Stimulated activated CD8-positive, alpha-beta memory T cell treated with anti-CD3 and anti-CD28 coated beads, Interleukin-7, amount 100 ng/mL, for 24 hours (primary cell): Measurements from ENCODE around the gene CDK2.
"Not testable (repeated sequence)": the region's sequence is repeated elsewhere in the genome, so short reads cannot be mapped to it uniquely, and the experiment has no call there.

Source experiments
- DNase-seq: peaks from one replicate; pipeline ENCODE4 v3.0.0-alpha.2; 2020; ENCODE audit warnings: low read depth

Gene CDK2

GRCh38 chr12:55966408-55967281 lies at the start of gene CDK2:
Gene CDK2 (plus strand): TSS chr12:55966830. CDS start chr12:55967009, 179 bp downstream.
- peak; percentile 89 for DNase-seq

DNA sequence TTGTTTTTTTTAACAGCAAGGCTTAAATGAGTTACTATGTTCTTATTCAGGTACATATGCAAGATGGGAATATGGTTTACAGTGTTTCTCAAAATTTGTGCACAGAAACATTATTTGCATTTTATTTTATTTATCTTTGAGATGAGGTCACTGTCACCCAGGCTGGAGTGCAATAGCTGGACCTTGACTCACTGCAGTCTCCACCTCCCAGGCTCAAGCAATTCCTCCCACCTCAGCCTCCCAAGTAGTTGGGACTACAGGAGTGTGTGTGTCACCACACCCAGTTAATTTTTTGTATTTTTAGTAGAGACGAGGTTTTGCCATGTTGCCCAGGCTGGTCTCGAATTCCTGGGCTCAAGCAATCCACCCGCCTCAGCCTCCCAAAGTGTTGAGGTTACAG lies 47.6 kb upstream of the CDK2 start:
- DNase-seq, result not testable (repeated sequence)

- no peak for DNase-seq
These were observed 44.5 kb upstream of the CDK2 start for GRCh38 chr12:55922126-55922525.

GRCh38 chr12:55923648-55924047 lies 43.0 kb upstream of the CDK2 start:
- not testable (repeated sequence) for DNase-seq

DNA sequence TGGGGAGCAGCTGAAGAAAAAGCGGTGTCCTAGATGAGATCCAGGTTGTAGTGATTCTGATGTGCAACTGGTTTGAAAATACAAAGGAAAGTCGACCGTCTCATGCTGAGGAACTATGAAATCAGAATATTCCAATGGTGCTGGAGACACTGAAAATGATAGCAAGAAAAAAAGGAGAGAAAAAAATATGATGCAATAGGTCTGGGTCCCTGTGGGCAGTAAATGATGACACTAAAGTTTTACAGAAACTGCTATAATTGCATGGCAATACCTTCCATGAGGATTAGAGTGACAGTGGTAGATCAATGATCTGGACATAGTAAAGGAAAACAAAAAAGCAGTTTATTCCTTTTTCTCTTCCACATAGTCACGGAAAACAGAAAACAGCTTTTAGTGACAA lies 41.3 kb upstream of the CDK2 start:
- DNase-seq, result no peak

- DNase-seq, result no peak
These were observed 40.5 kb upstream of the CDK2 start for GRCh38 chr12:55925870-55926737.

GRCh38 chr12:55926738-55927587 lies 39.7 kb upstream of the CDK2 start:
- peak; percentile 86 for DNase-seq

DNA sequence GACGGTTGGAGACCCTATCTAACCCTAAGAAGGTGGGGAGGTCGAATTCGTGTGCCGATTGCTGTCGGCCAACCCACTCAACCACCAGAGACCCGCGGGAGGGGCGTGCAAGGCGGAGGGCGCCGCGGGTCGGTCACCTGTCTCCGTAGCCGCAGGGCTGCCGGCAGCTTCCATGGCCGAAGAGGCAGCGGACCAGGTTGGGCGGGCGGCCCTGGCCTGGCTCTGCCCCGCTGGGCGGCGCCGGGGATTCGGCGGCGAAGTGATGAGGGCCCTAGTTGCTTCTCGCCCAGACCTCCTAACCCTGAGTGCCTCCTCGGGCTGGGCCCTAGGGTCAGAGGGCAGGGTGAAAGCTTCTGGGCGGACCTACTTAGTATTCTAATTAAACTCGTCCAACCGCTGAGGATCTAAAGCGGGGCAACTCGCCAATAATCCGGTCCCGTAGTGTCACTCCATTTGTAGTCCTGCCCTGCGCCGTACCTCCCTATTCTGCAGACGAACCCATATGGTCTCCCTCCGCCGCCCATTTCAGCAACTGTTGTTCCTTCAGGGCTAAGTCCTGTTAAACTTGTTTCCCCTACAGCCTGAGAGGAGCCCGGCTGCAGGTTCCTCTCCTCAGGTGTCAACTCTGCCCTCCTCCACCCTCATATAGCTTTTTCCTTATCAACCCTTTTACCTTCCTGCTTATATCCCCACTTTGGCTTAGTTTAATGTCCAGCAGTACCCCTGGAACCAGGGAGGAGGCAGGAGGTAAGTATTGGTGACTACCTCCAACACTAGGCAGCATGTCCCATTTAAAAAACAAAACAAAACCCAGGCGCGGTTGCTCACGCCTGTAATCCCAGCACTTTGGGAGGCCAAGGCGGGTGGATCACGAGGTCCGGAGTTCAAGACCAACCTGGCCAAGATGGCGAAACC lies 38.8 kb upstream of the CDK2 start, which contains the start of gene PYM1:
Gene PYM1, minus strand, starts transcription at position 307 of the 915 bp plus-strand sequence. Its CDS starts 133 bp downstream, at position 174.
- DNase-seq, result peak; percentile 45

DNA sequence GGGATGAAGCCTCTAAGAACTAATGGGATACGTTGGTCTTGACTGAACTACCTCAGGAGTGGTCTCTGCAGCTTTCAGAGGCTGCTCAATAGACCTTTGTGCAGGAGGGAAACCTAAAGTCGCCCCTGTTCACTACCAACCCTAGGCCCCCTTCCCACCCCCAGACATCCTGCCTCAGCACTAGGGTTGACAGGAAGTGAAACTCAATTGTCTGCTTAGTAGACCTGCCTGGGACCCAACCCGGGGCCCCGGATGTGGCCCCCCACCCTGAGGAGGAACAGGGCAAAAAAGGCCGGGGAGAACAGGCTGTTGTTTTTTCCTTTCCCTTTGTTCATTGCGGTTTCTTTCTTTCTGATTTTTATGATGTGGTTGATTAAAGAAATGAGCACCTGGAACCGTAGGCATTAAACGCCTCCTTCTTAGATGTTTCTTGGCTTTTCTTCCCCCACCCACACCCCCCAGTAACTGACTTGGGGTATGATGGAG lies 37.3 kb upstream of the CDK2 start:
- peak; percentile 58 for DNase-seq

DNA sequence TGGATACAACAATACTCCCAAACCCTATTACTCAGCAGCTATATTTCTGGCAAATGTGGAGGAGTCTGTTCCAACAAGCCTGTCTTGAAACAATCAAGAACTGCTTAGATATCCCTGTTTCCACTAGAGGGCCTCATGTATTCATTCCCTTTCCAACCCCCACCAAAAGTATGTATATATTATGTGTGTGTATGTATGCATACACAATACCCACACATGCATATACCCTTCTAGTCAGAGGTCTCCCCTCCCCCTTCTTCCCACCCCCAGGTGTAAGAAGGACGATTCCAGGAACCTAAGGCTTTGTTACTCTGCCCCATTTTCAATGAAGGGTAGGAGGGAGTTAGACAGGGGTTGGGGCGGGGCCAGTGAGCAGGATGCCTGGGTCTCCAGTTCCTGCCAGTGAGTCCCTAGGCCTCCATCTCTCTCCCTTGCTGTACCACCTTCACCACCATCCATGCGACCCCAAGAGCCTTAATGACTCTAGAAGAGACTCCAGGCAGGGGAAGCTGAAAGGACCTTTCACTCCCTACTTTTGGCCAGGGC lies 35.8 kb upstream of the CDK2 start, which contains the start of gene DGKA:
Gene DGKA, plus strand, starts transcription at position 392 of the 546 bp plus-strand sequence. CDS start 5,342 bp downstream, outside the sequence.
- peak; percentile 61 for DNase-seq

GRCh38 chr12:55931317-55931779 lies 35.3 kb upstream of the CDK2 start:
- no peak for DNase-seq

DNA sequence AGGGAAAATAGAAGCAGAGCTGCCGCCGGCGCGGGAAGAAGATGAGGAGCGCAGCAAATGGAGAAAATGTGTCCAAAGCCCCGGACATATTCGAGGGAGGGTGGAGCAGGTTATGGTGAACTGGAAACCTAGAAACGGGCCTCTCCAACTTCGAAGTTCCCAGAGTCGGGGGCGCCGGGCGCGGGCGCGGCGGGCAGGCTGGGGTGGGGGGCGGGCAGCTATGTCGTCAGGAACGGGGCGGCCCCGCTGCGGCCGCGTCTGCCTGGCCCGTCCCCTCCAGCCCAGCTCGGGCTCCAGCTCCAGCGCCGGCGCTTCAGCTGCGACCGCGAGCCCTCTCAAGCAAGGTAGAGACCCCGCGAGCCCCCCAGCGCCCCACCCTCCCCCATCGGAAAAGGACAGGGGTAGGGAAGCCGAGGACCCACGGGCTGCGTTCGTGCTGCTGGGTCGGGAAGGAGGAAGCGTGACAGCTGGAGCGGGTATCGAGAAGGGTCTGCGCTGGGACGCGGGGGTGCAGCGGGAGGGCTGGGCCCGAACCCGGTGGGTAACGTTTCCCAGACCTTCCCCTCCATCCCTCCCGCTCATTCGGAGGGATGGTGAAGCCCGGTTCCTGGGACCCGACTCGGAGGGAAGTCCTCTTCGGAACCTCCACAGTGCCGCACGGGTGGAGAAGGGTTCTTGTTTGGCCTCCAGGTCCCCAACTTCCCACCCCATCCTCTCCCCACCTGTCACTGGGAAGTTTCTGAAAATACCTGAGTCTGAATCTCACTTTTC lies 34.7 kb upstream of the CDK2 start:
- no peak for DNase-seq

DNA sequence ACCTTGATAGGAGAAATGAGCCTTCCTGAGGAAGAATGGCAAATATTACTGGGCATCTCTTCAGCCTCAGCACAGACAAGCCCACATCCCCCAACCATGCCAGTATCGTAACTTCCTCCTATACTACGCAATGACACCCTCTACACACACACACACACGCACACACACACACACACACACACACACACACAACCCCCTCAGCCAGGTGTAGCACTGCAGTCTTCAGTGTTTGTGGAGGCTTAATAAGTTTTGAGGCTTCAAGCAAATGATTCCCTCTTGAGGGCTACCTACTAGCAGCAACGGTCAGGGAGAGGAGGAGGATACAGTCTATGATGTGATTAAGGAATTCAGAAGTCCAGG lies 34.1 kb upstream of the CDK2 start:
- no peak for DNase-seq

DNA sequence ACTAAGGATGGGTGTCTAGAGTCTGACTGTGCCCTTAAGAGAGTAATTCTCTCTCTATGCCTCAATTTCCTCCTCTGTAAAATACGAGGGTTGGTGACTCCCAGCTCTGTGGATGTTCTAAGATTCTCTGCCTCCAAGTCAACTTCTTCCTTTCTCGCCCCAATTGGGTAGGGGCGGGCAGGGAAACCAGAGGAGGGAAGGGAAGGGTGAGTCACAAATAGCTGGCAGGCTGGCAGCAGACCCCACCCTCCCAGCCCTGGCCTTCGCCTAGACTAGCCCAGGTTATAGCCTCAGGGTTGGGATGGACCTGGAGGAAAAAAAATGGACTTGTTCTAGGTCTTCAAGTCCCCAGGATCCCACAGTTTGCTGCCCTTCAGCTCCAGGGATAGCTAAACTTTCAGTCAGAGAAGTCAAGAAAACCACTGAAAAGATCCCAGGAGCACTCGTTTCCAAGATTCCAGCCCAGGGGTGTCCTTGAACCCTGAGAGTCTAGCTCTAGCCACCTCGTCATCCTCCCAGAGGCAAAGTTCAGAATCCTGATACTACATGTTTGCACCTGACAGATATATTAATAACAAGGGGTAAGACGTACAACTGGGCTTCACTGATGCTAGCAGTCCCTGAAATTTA lies 33.3 kb upstream of the CDK2 start:
- no peak for DNase-seq

- no peak for DNase-seq
These were observed 32.6 kb upstream of the CDK2 start for GRCh38 chr12:55933799-55934742.

GRCh38 chr12:55934773-55935172 lies 31.9 kb upstream of the CDK2 start:
- no peak for DNase-seq

DNA sequence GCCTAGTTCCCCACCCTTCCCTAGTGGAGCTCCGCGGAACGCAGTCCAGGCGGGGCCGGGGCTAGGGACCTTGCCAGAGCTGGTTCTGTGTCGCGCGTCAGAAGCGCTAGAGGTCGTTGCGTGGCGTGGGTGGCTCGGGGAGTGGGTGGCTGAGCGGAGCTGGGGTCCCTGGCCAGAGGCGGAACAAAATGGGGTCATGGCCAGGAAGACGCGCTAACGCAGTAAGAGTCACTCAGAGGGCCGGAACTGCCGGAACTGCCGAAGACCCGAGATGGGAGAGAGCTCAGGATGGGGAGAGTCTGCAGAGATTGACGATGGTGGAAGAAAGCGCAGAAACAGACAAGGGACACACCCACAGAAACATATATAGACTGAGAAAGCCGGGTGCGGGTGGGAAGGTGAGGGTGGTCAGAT lies 30.9 kb upstream of the CDK2 start:
- no peak for DNase-seq

- DNase-seq, result no peak
These were observed 28.6 kb upstream of the CDK2 start for GRCh38 chr12:55937981-55938380.
